Measurements from ENCODE around the gene DAP.

DAP gene

DNA sequence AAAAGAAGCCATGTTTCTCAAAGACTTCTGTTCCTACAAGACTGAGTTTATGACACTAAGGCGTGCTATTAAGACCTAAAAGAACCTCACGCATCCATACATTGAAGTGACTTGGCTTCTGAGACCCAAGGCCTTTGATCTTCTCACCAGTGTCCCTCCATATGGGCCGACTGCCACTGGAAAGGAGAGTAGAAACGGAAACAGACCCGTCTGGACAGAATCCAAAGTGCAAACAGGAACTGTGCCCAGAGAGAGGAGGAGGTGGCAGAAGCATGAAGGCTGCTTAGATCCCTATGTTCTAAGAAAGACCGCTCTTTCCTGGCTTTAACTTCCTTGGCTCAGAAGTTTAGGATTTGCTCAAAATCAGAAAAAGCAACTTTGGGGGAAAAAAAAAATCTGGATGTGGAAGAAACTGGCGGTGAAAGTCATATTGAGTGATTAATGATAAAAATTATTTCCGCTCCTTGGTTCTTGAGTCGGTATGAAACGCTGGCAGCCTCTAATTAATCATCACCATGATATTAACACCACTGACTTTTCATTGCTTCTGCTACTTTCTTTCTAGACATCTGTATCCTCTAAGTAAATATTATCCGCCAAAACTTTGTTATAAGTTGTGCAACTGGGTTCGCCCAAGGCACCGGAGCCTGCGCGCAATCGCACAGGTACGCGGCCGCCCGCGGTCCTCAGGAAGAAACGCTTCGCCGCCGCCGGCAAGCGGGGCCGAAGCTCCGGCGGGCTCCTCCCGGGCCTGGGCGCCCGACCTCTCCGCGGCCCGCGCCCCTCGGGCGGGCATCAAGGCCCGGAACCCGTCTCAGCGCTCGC lies 726 bp downstream of the DAP start:
- DNase-seq, result peak; percentile 60 to 82

DNA sequence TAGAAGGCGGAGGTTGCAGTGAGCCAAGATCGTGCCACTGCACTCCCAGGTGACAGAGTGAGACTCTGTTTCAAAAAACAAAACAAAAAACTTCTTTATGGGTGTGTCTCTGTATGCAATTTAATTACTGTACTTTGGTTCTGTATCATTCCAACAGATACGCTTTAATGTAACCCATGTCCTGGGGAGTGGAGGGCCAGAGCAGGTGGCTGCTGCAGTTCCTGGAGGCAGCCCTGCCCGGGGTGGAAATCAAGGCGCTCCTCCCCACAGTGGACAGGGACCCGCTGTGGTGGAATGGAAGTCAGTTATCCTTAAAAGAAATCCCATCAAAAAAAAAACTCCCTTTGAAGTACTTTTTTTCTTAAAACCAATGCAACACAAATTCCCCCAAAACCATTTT lies 1.9 kb downstream of the DAP start:
- DNase-seq, result no peak

DNA sequence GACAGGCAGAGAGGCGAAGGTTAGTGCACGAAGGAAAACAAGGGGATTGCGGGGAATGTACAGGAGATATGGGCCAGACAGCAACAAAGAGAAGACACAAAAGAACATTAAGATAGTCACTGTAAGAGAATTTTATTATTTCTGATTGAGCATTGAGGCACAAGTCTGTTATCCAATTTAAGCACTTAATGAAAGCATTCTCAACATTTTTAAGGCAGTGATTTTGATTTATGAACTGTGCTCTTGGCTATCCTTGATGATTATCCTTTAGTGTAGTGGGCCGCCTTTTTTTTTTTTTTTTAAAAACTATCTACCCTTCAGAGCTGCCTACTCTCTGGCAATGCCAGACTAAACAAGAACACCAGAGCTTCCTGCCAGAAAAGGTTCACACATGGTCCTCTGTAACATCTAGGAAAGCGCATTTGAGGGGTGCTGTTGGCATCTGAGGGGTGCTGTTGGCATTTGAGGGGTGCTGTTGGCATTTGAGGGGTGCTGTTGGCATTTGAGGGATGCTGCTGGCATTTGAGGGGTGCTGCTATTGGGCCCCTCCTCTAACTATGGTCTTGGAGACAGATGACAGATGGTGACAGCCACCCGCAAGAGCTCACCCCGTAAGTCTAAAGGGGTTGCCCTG lies 3.0 kb downstream of the DAP start:
- no peak for DNase-seq

DNA sequence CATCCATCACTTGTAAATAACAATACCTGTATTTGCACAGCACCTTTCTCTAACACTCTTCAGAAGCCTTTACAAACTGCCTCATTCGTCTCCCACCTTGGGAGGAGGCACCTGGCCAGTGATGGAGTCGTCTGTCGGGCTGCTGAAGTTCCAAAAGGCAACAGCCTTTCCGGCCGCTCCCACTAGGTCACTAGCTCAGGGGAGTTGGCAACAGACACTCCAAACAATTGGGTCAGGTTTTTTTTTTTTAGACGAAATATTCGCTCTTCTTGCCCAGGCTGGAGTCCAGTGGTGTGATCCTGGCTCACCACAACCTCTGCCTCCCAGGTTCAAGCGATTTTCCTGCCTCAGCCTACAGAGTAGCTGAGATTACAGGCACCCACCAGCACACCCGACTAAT lies 4.0 kb downstream of the DAP start:
- no peak for DNase-seq

DNA sequence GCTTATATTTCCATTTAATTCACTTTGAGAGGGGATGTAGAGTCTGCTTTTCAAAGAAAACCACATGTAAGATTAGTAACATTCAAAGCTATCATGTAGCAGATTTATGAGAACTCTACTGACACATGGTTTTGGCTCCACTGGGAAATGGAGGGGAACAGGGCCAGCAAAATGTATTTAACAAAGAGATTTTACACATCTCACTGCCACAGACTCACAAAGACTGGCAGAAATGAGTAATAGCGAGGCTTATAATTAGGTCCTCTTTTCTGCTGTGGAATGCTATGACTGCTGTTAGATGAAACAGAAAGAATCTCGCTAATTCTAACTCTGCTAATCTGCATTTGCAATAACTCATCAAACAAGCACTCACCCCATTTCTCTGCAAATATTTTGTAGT lies 4.5 kb downstream of the DAP start:
- no peak for DNase-seq

DNA sequence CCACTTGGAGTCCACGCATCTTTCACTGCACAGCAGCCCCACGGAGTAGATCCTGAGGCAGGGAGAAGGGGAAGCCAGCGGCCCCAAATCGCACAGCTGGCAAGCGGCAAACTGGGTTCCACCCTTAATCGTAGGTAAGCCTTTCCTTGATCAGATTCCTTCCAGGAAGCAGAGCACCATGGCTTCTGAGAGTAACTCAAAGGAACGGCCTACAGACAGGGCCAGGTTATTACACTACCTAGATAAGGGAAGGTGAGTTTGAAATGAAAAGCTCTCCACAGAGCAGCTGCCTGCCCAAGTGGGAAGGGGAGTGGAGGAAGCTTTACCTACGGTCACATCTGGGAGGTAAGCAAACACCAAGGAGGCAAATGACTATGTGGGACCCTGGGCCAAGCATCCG lies 7.9 kb downstream of the DAP start:
- no peak for DNase-seq

DNA sequence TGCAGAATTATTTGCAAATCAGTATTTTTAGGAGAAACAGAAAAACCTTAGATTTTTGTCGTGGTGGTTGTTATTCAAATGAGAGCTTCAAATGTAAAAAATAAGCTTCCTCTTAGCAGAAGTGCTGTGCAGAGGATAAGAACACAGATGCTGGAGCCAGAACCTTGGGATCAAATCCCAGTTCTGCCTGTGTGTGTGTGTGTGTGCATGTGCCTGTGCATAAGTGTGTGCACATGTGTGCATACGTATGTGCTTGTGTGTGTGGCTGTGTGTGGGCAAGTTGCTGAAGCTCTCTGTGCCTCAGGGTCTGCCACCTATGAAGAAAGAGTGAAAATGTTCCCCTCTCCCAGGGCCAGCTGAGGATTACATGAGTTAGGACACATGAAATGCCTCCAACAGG lies 8.6 kb downstream of the DAP start:
- DNase-seq, result no peak

DNA sequence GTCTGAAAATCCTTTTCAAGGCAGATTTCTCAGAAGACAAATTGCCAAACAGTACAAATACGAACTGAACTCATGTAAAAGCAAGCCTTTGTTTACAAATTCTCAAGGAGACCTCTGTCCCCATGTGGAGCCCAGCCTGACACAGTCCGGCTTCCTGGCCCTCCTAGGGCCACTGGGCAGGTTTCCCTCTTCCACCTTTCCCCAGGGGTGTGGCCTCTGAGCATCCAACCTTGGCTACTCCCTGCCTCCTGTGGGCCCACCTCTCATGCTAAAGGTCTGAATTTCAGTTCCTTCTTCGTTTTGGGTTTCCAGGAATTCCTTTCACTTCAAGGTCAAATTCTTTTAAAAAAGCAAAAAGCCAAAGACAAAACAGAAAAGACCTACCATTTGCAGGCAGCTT lies 10.1 kb downstream of the DAP start:
- no peak for DNase-seq

DNA sequence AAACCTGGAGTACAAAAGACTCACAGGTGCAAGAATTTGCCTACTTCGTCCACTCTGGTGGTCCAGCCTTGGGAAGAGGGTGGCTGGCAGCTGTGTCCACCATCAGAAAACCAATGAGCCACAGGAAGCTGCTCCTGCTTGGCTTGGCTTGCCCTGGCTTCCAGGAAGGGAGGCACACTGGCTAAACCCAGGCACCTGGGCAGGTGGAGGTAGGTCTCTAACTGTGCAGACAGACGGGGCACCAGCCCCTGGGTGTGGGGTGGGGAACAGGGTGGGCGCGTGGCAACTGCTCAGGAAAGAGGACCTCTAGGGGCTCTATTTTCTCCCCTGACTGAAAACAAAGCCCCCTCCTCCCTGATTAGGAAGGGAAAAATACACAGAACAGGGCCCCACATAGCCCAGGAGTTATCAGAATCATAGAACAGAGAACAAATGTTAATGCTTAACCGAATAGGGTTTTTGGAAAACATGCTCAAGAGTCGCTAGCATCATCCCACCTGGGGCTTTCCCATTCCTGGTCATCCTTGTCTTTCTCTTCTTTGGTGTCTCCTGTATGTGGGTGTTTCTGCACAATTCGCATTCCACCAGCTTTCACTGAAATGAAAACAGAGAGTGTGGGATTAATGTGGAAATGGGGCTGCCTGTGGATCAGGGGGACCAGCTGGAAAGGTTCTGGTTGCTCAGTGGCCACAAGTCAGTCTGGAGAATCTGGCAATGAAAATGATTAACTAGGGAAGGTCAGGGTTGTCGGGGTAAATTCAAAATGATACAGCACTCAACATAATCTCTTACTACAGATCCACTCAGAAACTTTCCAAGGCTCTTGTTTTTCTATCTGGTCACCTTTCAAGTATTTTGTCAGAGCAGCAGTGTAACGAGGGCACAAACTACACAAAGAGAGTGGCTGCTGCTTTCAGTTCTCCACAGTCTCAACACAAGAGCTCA lies 13.1 kb downstream of the DAP start:
- DNase-seq, result no peak

DNA sequence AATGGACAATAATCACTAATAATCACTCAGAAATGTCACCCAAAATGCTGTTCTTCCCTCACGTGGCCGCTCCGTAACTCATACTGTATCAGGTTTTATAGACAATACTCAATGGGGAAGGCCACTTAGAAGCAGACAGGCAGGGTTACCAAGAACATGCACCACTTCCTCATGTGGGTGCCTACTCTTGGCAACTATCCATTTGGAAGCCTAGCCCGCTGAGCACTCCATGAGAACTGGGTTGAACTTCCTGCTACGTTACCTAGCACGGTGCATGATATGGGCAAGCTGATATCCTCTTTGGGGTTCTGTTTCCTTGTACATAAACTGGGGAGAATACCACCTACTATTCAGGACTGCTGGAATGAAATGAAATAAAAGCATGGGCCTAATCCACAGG lies 14.3 kb downstream of the DAP start:
- DNase-seq, result peak in 1 of 2 experiments; percentile 60

DNA sequence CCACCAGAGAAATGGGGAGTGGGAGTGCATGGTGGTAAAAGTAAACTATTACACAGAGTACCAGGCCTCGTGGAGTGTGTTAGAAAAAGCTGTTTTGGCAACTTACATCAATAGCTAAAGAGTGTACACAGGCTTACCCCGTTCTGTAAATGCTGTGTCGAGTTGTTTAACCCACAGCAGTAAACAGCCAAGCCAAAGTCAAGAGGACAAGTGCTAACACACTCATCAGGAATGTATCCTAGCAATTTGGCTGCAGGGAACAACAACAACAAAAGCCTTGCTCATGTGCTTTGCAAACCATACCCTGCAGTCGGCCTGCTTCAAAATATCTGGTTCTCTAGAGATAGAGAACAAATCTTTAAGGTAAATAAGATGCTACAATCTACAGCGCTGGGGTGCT lies 15.9 kb downstream of the DAP start:
- DNase-seq, result no peak

DNA sequence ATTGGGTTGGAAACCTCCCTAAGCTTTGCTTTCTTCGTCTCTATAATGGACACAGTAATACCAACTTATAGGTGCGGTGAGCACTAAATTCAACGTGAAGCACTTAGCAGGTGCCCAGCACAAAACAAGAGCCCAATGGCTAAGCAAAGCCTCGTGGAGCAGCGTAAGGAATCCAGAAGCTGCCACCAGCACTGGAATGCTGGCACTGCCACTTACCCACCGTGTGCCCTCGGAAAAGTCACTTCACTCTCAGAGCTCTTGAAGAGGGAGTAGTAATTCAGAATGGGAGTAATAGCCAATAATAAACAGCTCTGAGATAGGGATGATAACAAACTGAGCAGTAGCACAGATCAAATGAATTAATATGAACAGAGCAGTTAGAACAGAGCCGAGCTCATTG lies 16.4 kb downstream of the DAP start:
- no peak for DNase-seq

DNA sequence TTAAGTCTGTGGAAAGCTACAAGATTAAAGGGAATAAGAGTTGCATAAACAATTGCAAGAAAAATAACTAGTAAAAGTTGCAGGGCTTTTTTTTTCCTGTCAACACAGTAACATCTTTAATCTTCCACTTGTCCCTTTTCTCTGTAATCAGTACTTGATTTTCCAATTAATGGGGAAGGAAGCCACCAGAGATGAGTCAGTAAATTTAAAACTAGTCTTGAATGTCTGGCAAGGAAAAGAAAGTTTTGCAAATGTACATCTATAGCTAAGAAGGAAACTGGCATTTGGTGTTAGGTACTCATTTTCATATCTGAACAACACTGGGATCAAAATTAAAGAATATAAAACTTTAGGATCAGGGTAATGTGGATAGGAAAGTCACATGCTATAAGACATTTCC lies 17.1 kb downstream of the DAP start:
- DNase-seq, result no peak

DNA sequence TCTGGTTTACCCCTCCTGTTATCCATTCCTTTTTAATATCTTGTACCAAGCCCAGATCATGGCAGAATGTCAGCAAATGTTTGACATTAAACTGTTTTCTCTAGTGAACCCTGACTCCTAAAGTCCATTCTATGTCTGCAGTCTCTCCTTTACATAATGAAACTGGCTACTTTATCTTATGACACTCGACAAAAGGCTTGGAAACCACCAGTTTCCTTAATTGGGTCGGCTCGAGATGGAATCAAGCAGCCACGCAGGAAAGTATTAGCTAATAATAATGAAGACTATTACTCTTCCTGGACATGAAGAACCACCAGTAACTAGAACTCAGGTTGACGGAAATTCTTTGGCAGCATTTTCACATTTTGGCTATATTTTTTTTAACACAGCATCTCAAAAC lies 17.5 kb downstream of the DAP start:
- DNase-seq, result no peak

DNA sequence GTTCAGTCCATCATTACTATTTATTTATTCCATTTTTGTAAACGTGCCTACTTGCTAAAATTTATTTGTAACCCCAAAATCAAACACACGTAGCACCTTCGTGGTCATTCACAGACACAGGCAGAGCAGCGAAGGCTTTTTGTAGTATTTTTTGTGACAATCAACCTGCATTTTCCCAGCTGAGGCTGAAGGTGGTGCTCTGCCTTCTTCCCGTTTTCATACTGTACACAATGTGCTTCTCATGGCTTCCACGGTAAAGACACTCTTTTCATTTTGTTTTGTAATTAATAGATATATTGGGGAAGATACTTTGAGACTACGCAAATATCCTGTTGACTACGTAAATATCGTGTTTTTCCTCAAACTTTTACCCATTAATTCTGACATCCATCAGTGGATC lies 19.4 kb downstream of the DAP start:
- no peak for DNase-seq

DNA sequence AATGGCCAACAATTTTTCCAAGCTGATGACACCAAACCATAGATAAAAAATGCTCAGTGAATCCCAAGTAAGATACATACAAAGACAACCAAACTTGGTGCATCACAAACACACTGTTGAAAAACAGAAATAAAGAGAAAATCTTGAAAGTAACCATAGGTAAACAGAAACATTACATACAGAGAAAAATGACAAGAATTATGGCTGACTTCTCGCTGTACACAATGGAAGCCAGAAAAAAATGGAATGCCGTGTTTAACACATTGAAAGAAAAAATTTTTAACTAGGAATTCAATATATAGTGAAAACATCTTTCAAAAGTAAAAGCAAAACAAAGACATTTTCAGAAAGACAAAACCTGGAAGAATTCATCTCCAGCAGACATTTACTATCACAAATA lies 20.6 kb downstream of the DAP start:
- no peak for DNase-seq

DNA sequence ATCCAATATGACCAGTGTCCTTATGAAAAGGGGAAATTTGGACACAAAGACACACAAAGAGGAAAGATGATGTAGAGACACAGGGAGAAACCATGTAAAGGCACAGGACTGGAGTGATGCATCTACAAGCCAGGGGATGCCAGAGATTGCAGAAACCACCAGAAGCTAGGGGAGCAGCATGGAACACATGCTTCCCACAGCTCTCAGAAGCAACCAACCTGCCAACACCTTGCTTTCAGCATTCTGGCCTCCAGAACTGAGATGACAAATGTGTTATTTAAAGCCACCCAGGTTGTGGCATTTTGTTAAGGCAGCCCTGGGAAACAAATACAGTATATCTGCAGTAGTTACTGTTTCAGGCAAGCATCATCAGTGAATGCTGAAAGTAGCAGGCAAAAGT lies 23.2 kb downstream of the DAP start:
- no peak for DNase-seq

DNA sequence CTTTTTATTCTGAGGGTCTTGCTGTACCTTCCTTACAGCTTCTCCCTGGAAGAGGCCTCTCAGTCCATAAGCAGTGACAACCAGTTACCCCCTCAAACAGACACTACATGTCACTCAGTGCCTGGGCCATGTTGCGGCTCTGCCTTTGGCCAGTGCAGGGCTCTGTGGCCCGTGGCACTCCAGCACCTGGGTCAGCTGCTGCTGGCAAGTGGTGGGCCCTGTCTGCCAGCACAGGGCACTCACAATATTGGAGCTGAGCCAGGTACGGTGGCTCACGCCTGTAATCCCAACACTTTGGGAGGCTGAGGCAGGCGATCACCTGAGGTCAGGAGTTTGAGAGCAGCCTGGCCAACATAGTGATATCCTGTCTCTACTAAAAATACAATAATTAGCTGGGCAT lies 24.2 kb downstream of the DAP start:
- DNase-seq, result no peak

DNA sequence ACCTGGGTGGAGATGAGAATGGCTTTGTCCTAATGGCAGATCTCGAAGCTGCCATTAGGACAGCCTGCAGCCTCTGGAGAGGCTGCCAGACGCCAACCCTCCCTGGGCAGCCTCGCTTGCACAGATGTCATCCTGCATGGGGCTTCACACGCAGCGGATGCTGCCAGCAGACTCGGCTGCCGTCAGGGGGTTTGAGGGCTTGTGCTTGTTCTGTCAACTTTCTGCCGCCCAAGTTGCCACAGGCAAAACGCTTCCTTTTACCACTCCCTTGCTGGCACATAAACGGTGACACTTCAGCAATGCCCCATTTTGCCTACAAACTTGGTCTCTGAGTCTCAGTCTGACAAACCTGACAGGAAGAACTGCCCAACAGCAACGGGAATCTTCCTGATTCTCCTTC lies 24.7 kb downstream of the DAP start:
- DNase-seq, result no peak

DNA sequence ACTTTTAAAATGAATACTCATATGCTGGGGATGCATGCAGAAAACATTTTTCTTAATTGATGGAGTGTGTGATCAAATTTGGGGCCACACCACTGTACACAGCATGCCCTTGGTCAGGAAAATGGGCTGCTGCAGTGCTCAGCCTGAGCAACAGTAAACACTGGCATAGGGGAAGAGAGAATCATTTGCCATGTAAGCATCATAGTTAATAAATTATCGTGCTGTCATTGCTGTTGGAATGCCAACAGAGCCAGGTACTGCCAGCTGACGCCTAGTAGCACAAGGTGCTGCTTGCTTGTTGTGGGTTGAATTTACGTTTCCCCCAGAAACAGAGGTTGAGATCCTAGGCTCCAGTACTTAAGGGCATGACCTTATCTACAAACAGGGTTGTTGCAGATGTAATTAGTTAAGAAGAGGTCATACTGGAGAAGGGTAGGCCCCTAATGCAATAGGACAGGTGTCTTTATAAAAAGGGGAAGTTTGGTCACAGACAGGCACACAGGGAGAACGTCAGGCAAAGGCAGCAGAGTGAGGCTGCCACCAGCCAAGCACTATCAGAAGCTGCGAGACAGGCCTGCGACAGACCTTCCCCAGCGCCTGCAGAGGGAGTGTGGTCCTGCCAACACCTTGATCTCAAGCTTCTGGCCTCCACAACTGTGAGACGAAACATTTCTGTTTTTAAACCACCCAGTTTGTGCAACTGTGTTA lies 25.3 kb downstream of the DAP start:
- no peak for DNase-seq

DNA sequence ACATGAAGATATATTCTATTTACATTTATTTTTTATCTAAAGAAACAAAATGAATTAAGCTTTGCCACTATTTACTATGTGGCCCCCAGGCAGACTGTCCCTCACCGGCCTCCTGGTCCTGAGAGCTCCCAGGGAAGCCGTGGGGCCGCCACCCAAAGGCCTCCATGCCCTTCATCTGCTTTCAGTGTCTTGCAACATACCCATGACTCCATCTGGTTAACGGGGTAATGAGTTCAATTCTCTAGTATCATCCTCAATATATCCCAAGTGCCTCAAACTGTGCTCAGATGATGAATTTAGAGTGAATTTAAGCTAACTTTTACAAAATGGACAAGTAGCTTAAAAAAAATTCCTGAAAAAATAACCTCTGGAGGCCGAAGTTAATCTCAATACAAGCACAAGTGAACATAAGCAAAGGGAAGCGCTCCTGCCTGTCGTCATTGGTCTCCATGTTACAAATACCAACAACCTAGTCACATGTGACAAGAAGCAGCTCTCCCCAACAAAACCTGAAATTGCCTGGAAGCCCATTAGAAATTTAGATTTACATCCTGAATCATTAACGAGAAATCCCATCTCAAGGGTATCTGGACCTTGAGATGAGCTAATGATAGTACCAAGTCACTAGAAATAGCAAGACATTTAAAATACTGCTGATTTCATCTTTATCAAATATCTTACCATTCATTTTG lies 26.1 kb downstream of the DAP start:
- no peak for DNase-seq

DNA sequence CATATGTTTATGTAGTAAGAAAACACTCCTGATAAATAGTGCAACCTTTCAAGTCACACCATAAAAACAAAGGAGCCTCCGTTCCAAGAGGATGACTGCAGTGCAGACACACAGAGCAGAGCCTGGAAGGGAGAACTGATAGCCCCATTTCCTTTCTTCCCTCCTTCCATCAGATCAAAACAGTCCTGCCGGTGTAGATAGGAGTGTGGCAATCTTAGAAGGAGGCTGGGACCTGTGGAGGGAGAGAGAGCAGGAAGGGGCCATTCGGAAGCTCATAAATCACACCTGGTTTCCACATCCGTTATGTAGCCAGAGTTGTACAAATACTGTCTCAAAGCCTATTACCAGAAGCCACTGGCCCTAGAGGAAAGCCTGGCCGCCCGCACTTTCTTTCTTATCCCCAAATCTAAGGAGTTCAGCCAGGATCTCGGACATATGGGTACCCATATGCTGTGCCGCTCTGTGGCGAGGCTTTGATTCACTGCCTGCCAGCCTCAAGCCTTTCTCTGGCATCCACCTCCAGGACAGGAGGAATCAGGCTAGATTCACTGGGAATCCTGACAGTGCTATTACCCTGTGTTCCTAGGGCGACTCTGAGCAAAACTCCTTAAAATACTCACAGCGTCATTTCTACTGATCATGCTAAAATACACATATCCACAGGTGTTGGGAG lies 26.9 kb downstream of the DAP start:
- no peak for DNase-seq

Data from NCI-H2081 (cell line).